Trophoblast cell (in vitro differentiated cells and primary cell): ENCODE measurements around the gene LYSMD2.

Experiments used
- DNase-seq, 2 donors: peaks; one replicate each; pipeline ENCODE4 v3.0.0-alpha.2; 2016
- H2AFZ ChIP-seq: 2 replicates; pipeline ENCODE4 v1.6.1; 2013; ENCODE audit warnings: low read length, moderate library complexity, mild to moderate bottlenecking; ENCODE audit not compliant: insufficient read depth, poor library complexity
- H2AK5ac ChIP-seq: 2 replicates; pipeline ENCODE4 v1.6.1; 2013; ENCODE audit warnings: mild to moderate bottlenecking, low read length
- H2BK120ac ChIP-seq: 2 replicates; pipeline ENCODE4 v1.6.1; 2013; ENCODE audit warnings: low read length, mild to moderate bottlenecking, moderate library complexity; ENCODE audit not compliant: insufficient read depth, poor library complexity
- H2BK12ac ChIP-seq: 2 replicates; pipeline ENCODE4 v1.6.1; 2013; ENCODE audit warnings: mild to moderate bottlenecking, low read length, moderate library complexity
- H2BK5ac ChIP-seq: 2 replicates; pipeline ENCODE4 v1.6.1; 2013; ENCODE audit warnings: low read length, low read depth, moderate library complexity, mild to moderate bottlenecking; ENCODE audit not compliant: poor library complexity
- H3K14ac ChIP-seq: 2 replicates; pipeline ENCODE4 v1.6.1; 2013; ENCODE audit warnings: mild to moderate bottlenecking, low read length
- H3K18ac ChIP-seq: 2 replicates; pipeline ENCODE4 v1.6.1; 2013; ENCODE audit warnings: mild to moderate bottlenecking, low read length
- H3K23ac ChIP-seq: 2 replicates; pipeline ENCODE4 v1.6.1; 2013; ENCODE audit warnings: low read length
- H3K27ac ChIP-seq: 2 replicates; pipeline ENCODE4 v1.5.1; 2013; ENCODE audit warnings: low read depth, mild to moderate bottlenecking, inconsistent platforms, low read length, moderate library complexity
- H3K27me3 ChIP-seq: 2 replicates; pipeline ENCODE4 v1.6.1; 2013; ENCODE audit warnings: inconsistent platforms, mild to moderate bottlenecking, low read length, moderate library complexity; ENCODE audit not compliant: insufficient read depth
- H3K36me3 ChIP-seq, 2 experiments: 1 replicate in 1 of 2; 2 replicates in 1 of 2; pipeline ENCODE4 v1.6.1; 2013; ENCODE audit warnings: low read length in 2 of 2, mild to moderate bottlenecking in 2 of 2, moderate library complexity in 1 of 2; ENCODE audit not compliant: insufficient read depth in 2 of 2, control insufficient read depth in 1 of 2
- H3K4ac ChIP-seq: 2 replicates; pipeline ENCODE4 v1.6.1; 2013; ENCODE audit warnings: low read depth, mild to moderate bottlenecking, low read length, moderate library complexity
- H3K4me1 ChIP-seq, 2 experiments: 1 replicate in 1 of 2; 2 replicates in 1 of 2; pipeline ENCODE4 v1.6.1; 2013; ENCODE audit warnings: low read length in 2 of 2, mild to moderate bottlenecking in 2 of 2, moderate library complexity in 1 of 2; ENCODE audit not compliant: insufficient read depth in 2 of 2, control insufficient read depth in 1 of 2
- H3K4me2 ChIP-seq: 2 replicates; pipeline ENCODE4 v1.6.1; 2013; ENCODE audit warnings: inconsistent platforms, mild to moderate bottlenecking, low read length, moderate library complexity
- H3K4me3 ChIP-seq: 2 replicates; pipeline ENCODE4 v1.5.1; 2013; ENCODE audit warnings: mild to moderate bottlenecking, low read depth, low read length, inconsistent platforms
- H3K79me1 ChIP-seq: one replicate; pipeline ENCODE4 v1.6.1; 2013; ENCODE audit warnings: low read length
- H3K79me2 ChIP-seq: 2 replicates; pipeline ENCODE4 v1.6.1; 2013; ENCODE audit warnings: low read length, mild to moderate bottlenecking; ENCODE audit not compliant: control insufficient read depth, insufficient read depth, poor library complexity
- H3K9ac ChIP-seq: 2 replicates; pipeline ENCODE4 v1.6.1; 2013; ENCODE audit warnings: mild to moderate bottlenecking, low read length
- H3K9me3 ChIP-seq: 2 replicates; pipeline ENCODE4 v1.6.1; 2013; ENCODE audit warnings: low read depth, mild to moderate bottlenecking, control low read depth, inconsistent platforms, low read length; ENCODE audit not compliant: insufficient read depth
- H4K12ac ChIP-seq: 2 replicates; pipeline ENCODE4 v1.6.1; 2013; ENCODE audit warnings: low read depth, mild to moderate bottlenecking, low read length, moderate library complexity
- H4K8ac ChIP-seq: 2 replicates; pipeline ENCODE4 v1.6.1; 2013; ENCODE audit warnings: low read depth, mild to moderate bottlenecking, low read length, moderate library complexity
- H4K91ac ChIP-seq: one replicate; pipeline ENCODE4 v1.6.1; 2013; ENCODE audit warnings: low read depth, mild to moderate bottlenecking, low read length, moderate library complexity
- WGBS: extraction: QIAGEN DNeasy Blood & Tissue Kit; methylation state at CpG from one replicate; pipeline ENCODE4 v1.1.7; 2013; ENCODE audit warnings: missing lambda C conversion rate; ENCODE audit not compliant: insufficient read length, insufficient coverage; ENCODE audit errors: extremely low coverage; 5-methylcytosine and 5-hydroxymethylcytosine counted together

The LYSMD2 gene

GRCh38 chr15:51699373-51699772, 38.1 kb downstream of the LYSMD2 start:
- H3K9ac ChIP-seq, result no peak overlapping the region
- no CpG with 5 or more reads among the region's 1 CpG for WGBS
- no peak overlapping the region for H2BK120ac ChIP-seq

GRCh38 chr15:51697163-51697562, 40.3 kb downstream of the LYSMD2 start:
- Histone ChIP-seq H4K8ac (no peak overlapping the region), H3K4me2 (no peak overlapping the region), H4K12ac (no peak overlapping the region), H3K9me3 (no peaks in the 10 kb centered on the region), H4K91ac (no peak overlapping the region), H3K27me3 (no peaks in the 10 kb centered on the region), H3K4me3 (no peak overlapping the region), H3K4ac (no peak overlapping the region), H3K36me3 (peaks cover 0 to 2% of the 10 kb centered on the region in 2 experiments), H3K18ac (no peak overlapping the region), H2BK5ac (no peak overlapping the region), H3K14ac (no peak overlapping the region), H2AFZ (no peak overlapping the region), H3K79me2 (no peaks in the 10 kb centered on the region), H3K79me1 (no peaks in the 10 kb centered on the region), H2BK120ac (no peak overlapping the region), H3K23ac (no peak overlapping the region), H3K9ac (no peak overlapping the region), H2BK12ac (no peak overlapping the region), H2AK5ac (no peak overlapping the region), H3K4me1 (no peaks in the 10 kb centered on the region), H3K27ac (no peak overlapping the region)
- DNase-seq, result no peak
- WGBS, result no CpG with 5 or more reads among the region's 2 CpGs

More at GRCh38 chr15:51699373-51699772, 38.1 kb downstream of the LYSMD2 start:
- Histone ChIP-seq H2BK5ac (no peak overlapping the region), H3K4me1 (no peaks in the 10 kb centered on the region), H3K9me3 (no peaks in the 10 kb centered on the region), H3K27ac (no peak overlapping the region), H3K23ac (no peak overlapping the region), H4K91ac (no peak overlapping the region), H4K12ac (no peak overlapping the region), H3K79me1 (no peaks in the 10 kb centered on the region), H3K18ac (no peak overlapping the region), H2BK12ac (no peak overlapping the region), H3K14ac (no peak overlapping the region), H3K4me2 (no peak overlapping the region), H3K4ac (no peak overlapping the region), H3K36me3 (peaks cover 0 to 2% of the 10 kb centered on the region in 2 experiments), H3K27me3 (no peaks in the 10 kb centered on the region), H3K4me3 (no peak overlapping the region), H2AK5ac (no peak overlapping the region), H2AFZ (no peak overlapping the region), H3K79me2 (no peaks in the 10 kb centered on the region), H4K8ac (no peak overlapping the region)
- DNase-seq, result no peak

- H3K23ac ChIP-seq, result no peak overlapping the region
- H3K4me3 ChIP-seq, result no peak overlapping the region
- no peak for DNase-seq
- H3K4me2 ChIP-seq, result no peak overlapping the region
- H3K18ac ChIP-seq, result no peak overlapping the region
- no peaks in the 10 kb centered on the region for H3K4me1 ChIP-seq
- H3K27ac ChIP-seq, result no peak overlapping the region
- no peak overlapping the region for H2AFZ ChIP-seq
- no peak overlapping the region for H4K12ac ChIP-seq
- no peak overlapping the region for H3K4ac ChIP-seq
- H3K36me3 ChIP-seq, result peaks cover 0 to 1% of the 10 kb centered on the region in 2 experiments
- H2BK120ac ChIP-seq, result no peak overlapping the region
- WGBS, result no CpG with 5 or more reads among the region's 5 CpGs
- H3K79me2 ChIP-seq, result no peaks in the 10 kb centered on the region
- no peak overlapping the region for H2BK5ac ChIP-seq
- H3K9me3 ChIP-seq, result no peaks in the 10 kb centered on the region
- H4K8ac ChIP-seq, result no peak overlapping the region
- H3K79me1 ChIP-seq, result no peaks in the 10 kb centered on the region
- no peak overlapping the region for H2AK5ac ChIP-seq
- no peak overlapping the region for H2BK12ac ChIP-seq
- H3K27me3 ChIP-seq, result no peaks in the 10 kb centered on the region
- no peak overlapping the region for H4K91ac ChIP-seq
- H3K14ac ChIP-seq, result no peak overlapping the region
- no peak overlapping the region for H3K9ac ChIP-seq
Measured at GRCh38 chr15:51696566-51696965, 40.9 kb downstream of the LYSMD2 start.

- H3K18ac ChIP-seq, result no peak overlapping the region
- WGBS, result no CpG with 5 or more reads among the region's 3 CpGs
- no peak overlapping the region for H2AFZ ChIP-seq
- H4K12ac ChIP-seq, result no peak overlapping the region
- H2AK5ac ChIP-seq, result no peak overlapping the region
- H3K9ac ChIP-seq, result no peak overlapping the region
- no peak overlapping the region for H2BK12ac ChIP-seq
- H4K91ac ChIP-seq, result no peak overlapping the region
- H2BK120ac ChIP-seq, result no peak overlapping the region
- H3K4ac ChIP-seq, result no peak overlapping the region
- no peak for DNase-seq
- H3K4me3 ChIP-seq, result no peak overlapping the region
- H4K8ac ChIP-seq, result no peak overlapping the region
- no peaks in the 10 kb centered on the region for H3K79me2 ChIP-seq
- H3K14ac ChIP-seq, result no peak overlapping the region
- no peaks in the 10 kb centered on the region for H3K36me3 ChIP-seq
- no peak overlapping the region for H3K23ac ChIP-seq
- no peak overlapping the region for H3K27ac ChIP-seq
- no peak overlapping the region for H3K4me2 ChIP-seq
- no peaks in the 10 kb centered on the region for H3K79me1 ChIP-seq
- H3K4me1 ChIP-seq, result no peaks in the 10 kb centered on the region
- H2BK5ac ChIP-seq, result no peak overlapping the region
- H3K27me3 ChIP-seq, result no peaks in the 10 kb centered on the region
- H3K9me3 ChIP-seq, result no peaks in the 10 kb centered on the region
Measured at GRCh38 chr15:51692154-51692553, 45.3 kb downstream of the LYSMD2 start.
